ENCODE measurements around the gene RTP5.

DNA sequence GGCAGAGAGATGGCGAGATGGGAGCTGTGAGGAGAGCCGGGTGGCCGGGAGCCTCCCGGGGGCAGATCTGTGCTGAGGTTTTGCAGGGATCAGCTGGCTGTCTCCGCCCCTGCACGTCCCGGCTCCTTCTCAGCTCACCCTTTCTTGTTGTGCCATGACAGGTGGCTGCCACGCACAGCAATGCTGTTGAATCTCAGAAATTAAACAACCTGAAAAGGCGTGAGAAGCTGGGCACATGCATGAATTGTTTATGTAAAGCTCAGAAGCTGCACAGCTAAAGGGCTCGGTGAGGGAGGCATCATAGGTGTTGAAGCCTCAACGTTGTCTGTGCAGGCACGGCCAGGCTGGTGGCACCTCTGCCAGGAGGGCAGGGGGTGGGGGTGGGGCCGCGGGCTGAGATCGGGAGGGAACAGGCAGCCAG is 858 bp upstream of the RTP5 start:
- TF ChIP-seq, protein P1, sequence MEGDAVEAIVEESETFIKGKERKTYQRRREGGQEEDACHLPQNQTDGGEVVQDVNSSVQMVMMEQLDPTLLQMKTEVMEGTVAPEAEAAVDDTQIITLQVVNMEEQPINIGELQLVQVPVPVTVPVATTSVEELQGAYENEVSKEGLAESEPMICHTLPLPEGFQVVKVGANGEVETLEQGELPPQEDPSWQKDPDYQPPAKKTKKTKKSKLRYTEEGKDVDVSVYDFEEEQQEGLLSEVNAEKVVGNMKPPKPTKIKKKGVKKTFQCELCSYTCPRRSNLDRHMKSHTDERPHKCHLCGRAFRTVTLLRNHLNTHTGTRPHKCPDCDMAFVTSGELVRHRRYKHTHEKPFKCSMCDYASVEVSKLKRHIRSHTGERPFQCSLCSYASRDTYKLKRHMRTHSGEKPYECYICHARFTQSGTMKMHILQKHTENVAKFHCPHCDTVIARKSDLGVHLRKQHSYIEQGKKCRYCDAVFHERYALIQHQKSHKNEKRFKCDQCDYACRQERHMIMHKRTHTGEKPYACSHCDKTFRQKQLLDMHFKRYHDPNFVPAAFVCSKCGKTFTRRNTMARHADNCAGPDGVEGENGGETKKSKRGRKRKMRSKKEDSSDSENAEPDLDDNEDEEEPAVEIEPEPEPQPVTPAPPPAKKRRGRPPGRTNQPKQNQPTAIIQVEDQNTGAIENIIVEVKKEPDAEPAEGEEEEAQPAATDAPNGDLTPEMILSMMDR (IDR thresholded peaks at IDR 0.05; ENCODE audit: extremely low read depth in 1 of 2, insufficient read depth in 1 of 2, low read depth in 1 of 2, low read length in 2 of 2): no peak
- TF ChIP-seq POLR2A (IDR thresholded peaks at IDR 0.05; ENCODE audit: low read depth, low read length) (no peak), FOS (IDR thresholded peaks at IDR 0.05; ENCODE audit: borderline replicate concordance, insufficient read depth, low read length) (no peak)
